Measurements from ENCODE around the gene PLXNA2. TPM values are rescaled to one million over a fixed set of nuclear protein-coding genes. Genes with fewer than 3 reads are reported as not detected.
A peak's percentile ranks its signal among the peaks of the same experiment; 100 is the strongest.

Gene PLXNA2
- total and polyA plus RNA-seq, 2 of the 4 experiments (the other 2 are of a cell fraction): 0.72 to 1.1 TPM

DNA sequence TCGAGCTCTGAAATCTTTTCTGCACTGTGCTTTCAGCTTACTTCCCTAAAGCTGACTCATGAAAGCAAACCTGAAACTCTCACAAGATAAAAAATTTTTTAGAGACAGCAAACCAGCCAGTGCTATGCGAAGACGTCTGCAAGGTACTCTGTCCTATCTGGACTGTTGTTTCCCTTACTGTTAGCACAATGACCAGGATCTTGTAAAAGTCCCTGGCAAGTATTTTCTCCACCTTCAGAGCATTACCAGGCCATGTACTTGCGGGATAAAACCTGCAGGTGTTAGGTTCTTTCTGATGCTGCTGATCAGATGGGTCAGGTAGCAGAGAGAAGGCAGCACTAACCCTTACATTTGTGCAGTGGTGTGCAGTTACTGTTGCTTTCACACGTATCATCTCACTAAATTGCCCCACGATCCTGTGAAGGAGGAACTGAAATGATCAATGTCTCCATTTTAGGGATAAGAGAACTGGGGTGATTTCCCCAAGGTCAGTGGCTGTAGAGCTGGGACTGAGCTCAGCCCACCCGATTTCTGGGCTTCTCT, 56.6 kb downstream of the PLXNA2 start:
- Histone ChIP-seq H3K79me1 (ENCODE audit: low read depth in 1 of 2, low read length in 2 of 2) (peaks cover 0 to 4% of the 10 kb centered on the region in 2 experiments; a peak in 1 of 4 replicates), H4K91ac (ENCODE audit: insufficient read depth, low read depth, low read length) (no peak overlapping the region), H2BK15ac (ENCODE audit: low read depth, low read length) (peak overlapping the region; percentile 13; the same call in 1 of the 3 replicates), H3K56ac (ENCODE audit: extremely low read depth, insufficient read depth, low read length) (no peak overlapping the region), H2BK120ac (ENCODE audit: low read depth, low read length) (no peak overlapping the region), H3K9me1 (ENCODE audit: insufficient read depth, low read length) (peaks cover 15% of the 10 kb centered on the region), H4K20me1 (ENCODE audit: insufficient read depth, low read length) (no peaks in the 10 kb centered on the region), H4K5ac (ENCODE audit: low read depth, low read length) (no peak overlapping the region), H3K4me3 (ENCODE audit: insufficient read depth, low read depth, low read length) (no peak overlapping the region), H3K14ac (replicated peaks; ENCODE audit: low read depth, low read length) (no peak overlapping the region), H2AFZ (replicated peaks; ENCODE audit: low read length, poor library complexity) (no peak overlapping the region), H3K18ac (ENCODE audit: low read depth, low read length) (no peak overlapping the region), H3K27me3 (ENCODE audit: control insufficient read depth, insufficient read depth, low read length) (no peaks in the 10 kb centered on the region), H3K27ac (ENCODE audit: insufficient read depth, low read length) (no peak overlapping the region), H3K4me1 (ENCODE audit: control insufficient read depth, insufficient read depth, low read length) (peaks cover 11% of the 10 kb centered on the region), H2AK5ac (ENCODE audit: low read depth, low read length) (peak overlapping the region; percentile 33; the same call in 1 of the 2 replicates), H2BK5ac (ENCODE audit: low read depth, low read length, poor library complexity, severe bottlenecking) (no peak overlapping the region), H3K9ac (ENCODE audit: low read depth, low read length) (no peak overlapping the region), H3K9me3 (ENCODE audit: control insufficient read depth, insufficient read depth, low read length) (no peaks in the 10 kb centered on the region), H2AK9ac (replicated peaks; ENCODE audit: low read depth, low read length, poor library complexity) (peak overlapping the region; percentile 43), H3K4ac (ENCODE audit: low read depth, low read length) (0 out of 2 replicates have a peak overlapping the region, but pooled peaks have one; percentile 3), H4K8ac (ENCODE audit: low read depth in 2 of 2, low read length in 2 of 2) (no peak overlapping the region), H3K23ac (ENCODE audit: low read depth, low read length) (0 out of 2 replicates have a peak overlapping the region, but pooled peaks have one; percentile 7), H3K36me3 (ENCODE audit: control insufficient read depth, insufficient read depth, low read length) (no peaks in the 10 kb centered on the region), H3K4me2 (ENCODE audit: low read depth, low read length) (no peak overlapping the region), H2BK20ac (ENCODE audit: low read depth, low read length) (no peak overlapping the region)
- TF ChIP-seq MAFK (IDR thresholded peaks at IDR 0.05; ENCODE audit: low read depth, low read length) (no peak), ELK1 (IDR thresholded peaks at IDR 0.05; ENCODE audit: borderline replicate concordance, low read depth, low read length) (no peak), RCOR1 (IDR thresholded peaks at IDR 0.05; ENCODE audit: insufficient replicate concordance, low read length) (no peak), CTCF (conservative IDR thresholded peaks at IDR 0.05; ENCODE audit: low read depth, low read length) (no peak), RFX5 (IDR thresholded peaks at IDR 0.05; ENCODE audit: low read depth, low read length) (no peak), CEBPB (IDR thresholded peaks at IDR 0.05; ENCODE audit: low read depth, low read length) (no peak)
- 50% methylated on average over 1 of the region's 7 CpGs; no CpG with 5 or more reads in 1 of the 2 experiments for WGBS, 2 experiments (ENCODE audit: extremely low coverage in 2 of 2, insufficient read length in 1 of 2)
- in situ Hi-C loops (cut with MboI; ENCODE audit: low sequenced_read_pairs) (no loop called here), intact Hi-C loops (cut with micrococcal nuclease) (no loop called here), dilution Hi-C loops (cut with HindIII; ENCODE audit: low sequenced_read_pairs, unreplicated experiment) (no loop called here)
- ChIA-PET POLR2A (ENCODE audit: unreplicated experiment) (no interaction called here), CTCF (interaction anchor here (0.8 kb wide), 1 partner anchor 55 kb away, joined by 3 read pairs; no protein-coding TSS in a partner anchor)
- DNase-seq (no peak), ATAC-seq (ENCODE audit: low read depth) (no peak)
- no TSS peak for BruUV-seq (replicated peaks)
